Activated CD8-positive, alpha-beta T cell treated with anti-CD3 and anti-CD28 coated beads, Interleukin-2, amount 10 ng/mL, durations not matched to agents 7 days and 5 days (primary cell): ENCODE data around the gene DGCR6L. TPM values are rescaled to one million over a fixed set of nuclear protein-coding genes. Genes with fewer than 3 reads are reported as not detected.
"Not testable (repeated sequence)": the region's sequence is repeated elsewhere in the genome, so short reads cannot be mapped to it uniquely, and the experiment has no call there.

Source experiments
- ATAC-seq: fragments of 150-1000 bp; cut with Tn5 transposase; one replicate; pipeline ENCODE4 v1.10.0; 2021; ENCODE audit warnings: moderate library complexity
- CTCF ChIA-PET: fragments of 350-600 bp; sonication (Branson Sonifier 250); formaldehyde crosslinking; loops from one replicate; lab custom pipeline; 2021; ENCODE audit warnings: antibody characterized with exemption; lab: Charles Lee
- POLR2A ChIA-PET: fragments of 350-600 bp; sonication (Branson Sonifier 250); formaldehyde crosslinking; loops from one replicate; lab custom pipeline; 2021; ENCODE audit warnings: antibody characterized with exemption; lab: Charles Lee
- DNase-seq: peaks from one replicate; pipeline ENCODE4 v3.0.0-alpha.2; 2020
- H3K27ac Mint-ChIP-seq: one replicate; pipeline ENCODE4 v1.8.0; 2021; ENCODE audit warnings: mild to moderate bottlenecking, mixed read lengths
- H3K27me3 Mint-ChIP-seq: one replicate; pipeline ENCODE4 v1.8.0; 2021; ENCODE audit warnings: low read depth, mixed read lengths
- H3K36me3 Mint-ChIP-seq: one replicate; pipeline ENCODE4 v1.8.0; 2021; ENCODE audit warnings: low read depth, mixed read lengths
- H3K4me1 Mint-ChIP-seq: one replicate; pipeline ENCODE4 v1.8.0; 2021; ENCODE audit warnings: low read depth, mixed read lengths
- H3K4me3 Mint-ChIP-seq: one replicate; pipeline ENCODE4 v1.8.0; 2021; ENCODE audit warnings: mild to moderate bottlenecking, mixed read lengths
- H3K9me3 Mint-ChIP-seq: one replicate; pipeline ENCODE4 v1.8.0; 2022; ENCODE audit warnings: mixed read lengths; ENCODE audit not compliant: insufficient read depth
- total RNA-seq, 2 experiments: library from RNA; stranded (reverse); gene quantifications; one replicate each; pipeline ENCODE4 v1.2.3, GENCODE V29; 2021

The DGCR6L gene
- total RNA-seq, 2 experiments from 2014 or later, result 50.4 to 56.3 TPM

GRCh38 chr22:20267441-20268278 lies 52.2 kb downstream of the DGCR6L start:
- Mint-ChIP-seq H3K4me1 (peaks cover 5% of the 10 kb centered on the region), H3K9me3 (no peaks in the 10 kb centered on the region), H3K27ac (no peak overlapping the region), H3K27me3 (peaks cover 10% of the 10 kb centered on the region), H3K36me3 (no peaks in the 10 kb centered on the region), H3K4me3 (peak overlapping the region; percentile 43)
- ChIA-PET POLR2A (no interaction called here), CTCF (no interaction called here)
- ATAC-seq, result no peak
- no peak for DNase-seq

- not testable (repeated sequence) for ATAC-seq, H3K4me1 Mint-ChIP-seq
Measured at GRCh38 chr22:20266667-20267440, 53.0 kb downstream of the DGCR6L start.

GRCh38 chr22:20265772-20266666 lies 53.8 kb downstream of the DGCR6L start:
- ATAC-seq, DNase-seq, H3K4me1 Mint-ChIP-seq, H3K36me3 Mint-ChIP-seq, H3K9me3 Mint-ChIP-seq, CTCF ChIA-PET, H3K27me3 Mint-ChIP-seq, POLR2A ChIA-PET: not testable (repeated sequence)
- peak overlapping the region; percentile 15 for H3K4me3 Mint-ChIP-seq
- peak overlapping the region; percentile 28 for H3K27ac Mint-ChIP-seq

More at GRCh38 chr22:20266667-20267440, 53.0 kb downstream of the DGCR6L start:
- H3K27me3 Mint-ChIP-seq, POLR2A ChIA-PET, DNase-seq, H3K9me3 Mint-ChIP-seq, H3K36me3 Mint-ChIP-seq, CTCF ChIA-PET: not testable (repeated sequence)
- Mint-ChIP-seq H3K4me3 (peak overlapping the region; percentile 15), H3K27ac (peak overlapping the region; percentile 28)

- Mint-ChIP-seq H3K9me3 (no peaks in the 10 kb centered on the region), H3K27me3 (peaks cover 10% of the 10 kb centered on the region), H3K27ac (no peak overlapping the region), H3K4me1 (peaks cover 5% of the 10 kb centered on the region), H3K36me3 (no peaks in the 10 kb centered on the region), H3K4me3 (no peak overlapping the region)
- ATAC-seq (no peak), DNase-seq (no peak)
- ChIA-PET POLR2A (no interaction called here), CTCF (no interaction called here)
Measured at GRCh38 chr22:20264614-20265452, 55.0 kb downstream of the DGCR6L start.

Other genes starting within 250 kb of the DGCR6L start
- 10 to 100 TPM; 52.3 to 55.2 TPM for gene DGCR8, start 239.8 kb downstream of the DGCR6L start, total RNA-seq
- 100 to 1,000 TPM; 320 to 332 TPM for gene RANBP1, start 204.0 kb downstream of the DGCR6L start, total RNA-seq
- 100 to 1,000 TPM in 1 of 2 experiments, 10 to 100 TPM in 1; 92.1 to 102 TPM for gene TRMT2A, start 202.8 kb downstream of the DGCR6L start, total RNA-seq
- gene ZDHHC8, start 188.3 kb downstream of the DGCR6L start, total RNA-seq, result 10 to 100 TPM; 60.5 to 65.5 TPM
- gene CCDC188, start 169.0 kb downstream of the DGCR6L start, total RNA-seq, result not detected
- gene RTN4R, start 51.7 kb downstream of the DGCR6L start, total RNA-seq, result 1 to 10 TPM; 3.7 to 3.8 TPM
- 10 to 100 TPM in 1 of 2 experiments, 1 to 10 TPM in 1; 9.2 to 12.6 TPM for gene ZNF74, start 74.1 kb upstream of the DGCR6L start, total RNA-seq
- gene SCARF2, start 117.8 kb upstream of the DGCR6L start, total RNA-seq, result 1 to 10 TPM in 1 of 2 experiments, under 1 TPM in 1; 0.76 to 1.2 TPM
- 10 to 100 TPM; 29.2 to 30.1 TPM for gene KLHL22, start 175.7 kb upstream of the DGCR6L start, total RNA-seq
- gene MED15, start 187.6 kb upstream of the DGCR6L start, total RNA-seq, result 100 to 1,000 TPM; 155 to 161 TPM